Caki2 (cell line): ENCODE results near the gene ARFGAP2. TPM values are rescaled to one million over a fixed set of nuclear protein-coding genes. Genes with fewer than 3 reads are reported as not detected.

Source experiments
- DNase-seq: peaks from one replicate; pipeline ENCODE4 v3.0.0-alpha.2; 2015; ENCODE audit warnings: low read depth
- in situ Hi-C: cut with HindIII; loops from 2 replicates; pipeline ENCODE4 v1.10.0; 2016; ENCODE audit warnings: low sequenced_read_pairs, low pct_unique_long_range_greater_than_20kb, mixed read lengths
- total RNA-seq: library from RNA; depleted of rRNA; stranded (reverse); fragments of >200 nt; shearing (Covaris generic); gene quantifications from 2 replicates; pipeline ENCODE4 v1.2.3, GENCODE V29; 2014; ENCODE audit warnings: low replicate concordance

The ARFGAP2 gene
- total RNA-seq, 1 experiment from 2014 or later: 114 TPM

DNA sequence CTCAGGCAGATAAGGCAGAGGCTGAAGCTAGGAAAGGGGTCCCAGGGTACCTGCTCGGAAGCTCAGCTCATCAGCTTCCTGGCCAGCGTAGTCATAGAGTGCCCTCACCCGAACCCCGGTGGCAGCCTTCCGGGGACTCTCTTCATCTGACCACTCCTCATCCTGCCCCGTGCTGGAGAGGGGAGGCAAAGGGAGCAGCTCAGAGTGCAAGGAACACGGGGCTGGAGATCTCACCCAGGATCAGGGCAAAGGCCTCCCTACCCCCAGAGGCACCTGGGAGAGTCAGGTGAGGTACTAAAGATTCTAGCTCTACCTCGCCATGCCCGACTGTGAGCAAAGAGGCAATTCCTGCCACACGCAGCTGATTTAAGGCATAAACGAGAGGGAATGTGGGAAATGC, 1.6 kb upstream of the ARFGAP2 start:
- DNase-seq: no peak
- in situ Hi-C loops: no loop called here

DNA sequence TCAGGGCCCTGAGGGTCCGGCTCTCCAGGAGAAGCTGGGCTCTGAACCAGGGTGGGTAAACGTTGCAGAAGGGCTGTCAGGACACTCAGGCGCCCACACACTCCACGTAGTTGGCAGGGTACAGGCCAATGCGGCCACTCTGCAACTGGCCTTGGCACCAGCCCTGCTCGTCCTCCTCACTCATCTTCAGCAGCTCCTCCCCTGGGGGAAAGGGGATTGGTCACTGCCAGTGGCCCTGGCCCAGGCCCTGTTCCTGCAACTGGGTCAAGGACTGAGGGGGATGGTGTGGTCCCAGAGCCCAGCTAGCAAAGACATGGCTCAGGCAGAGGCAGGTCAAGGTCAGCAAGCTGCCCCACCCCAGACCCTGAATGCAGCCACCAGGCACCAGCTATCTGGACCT, 1.2 kb upstream of the ARFGAP2 start:
- in situ Hi-C loops: no loop called here
- no peak for DNase-seq

DNA sequence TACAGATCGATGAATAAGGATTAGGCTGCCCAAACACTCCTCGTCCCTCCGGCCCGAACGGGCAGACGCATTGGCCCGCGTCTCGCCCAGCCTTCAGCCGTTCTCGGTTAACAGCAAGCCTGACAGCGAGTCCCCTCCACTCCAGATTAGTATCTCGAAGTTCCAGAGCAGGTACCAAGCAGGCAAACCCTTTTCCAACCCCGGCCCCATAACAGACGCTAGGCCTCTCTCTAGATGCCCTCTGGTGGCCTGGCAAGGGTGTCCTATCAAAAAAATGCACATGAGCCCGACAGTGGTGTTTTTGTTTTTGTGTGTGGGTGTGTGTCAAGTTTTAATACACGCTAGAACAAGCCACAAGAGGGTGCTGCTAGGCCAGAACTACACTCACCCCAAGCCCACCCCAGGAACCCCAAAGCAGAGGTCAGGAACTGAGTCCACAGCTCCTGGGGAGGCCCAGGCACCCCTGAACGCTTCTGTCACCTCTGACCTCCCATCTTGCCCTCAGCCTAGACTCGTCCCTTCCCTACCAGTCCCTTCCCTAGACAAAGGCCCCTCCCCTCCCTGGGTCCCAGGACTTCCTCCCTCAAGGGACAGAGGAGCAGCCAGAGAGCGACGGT, 658 bp upstream of the ARFGAP2 start:
- in situ Hi-C loops: no loop called here
- peak; percentile 74 for DNase-seq

- DNase-seq: no peak
- in situ Hi-C loops: no loop called here
Observed at GRCh38 chr11:47175746-47176327, 842 bp downstream of the ARFGAP2 start.

DNA sequence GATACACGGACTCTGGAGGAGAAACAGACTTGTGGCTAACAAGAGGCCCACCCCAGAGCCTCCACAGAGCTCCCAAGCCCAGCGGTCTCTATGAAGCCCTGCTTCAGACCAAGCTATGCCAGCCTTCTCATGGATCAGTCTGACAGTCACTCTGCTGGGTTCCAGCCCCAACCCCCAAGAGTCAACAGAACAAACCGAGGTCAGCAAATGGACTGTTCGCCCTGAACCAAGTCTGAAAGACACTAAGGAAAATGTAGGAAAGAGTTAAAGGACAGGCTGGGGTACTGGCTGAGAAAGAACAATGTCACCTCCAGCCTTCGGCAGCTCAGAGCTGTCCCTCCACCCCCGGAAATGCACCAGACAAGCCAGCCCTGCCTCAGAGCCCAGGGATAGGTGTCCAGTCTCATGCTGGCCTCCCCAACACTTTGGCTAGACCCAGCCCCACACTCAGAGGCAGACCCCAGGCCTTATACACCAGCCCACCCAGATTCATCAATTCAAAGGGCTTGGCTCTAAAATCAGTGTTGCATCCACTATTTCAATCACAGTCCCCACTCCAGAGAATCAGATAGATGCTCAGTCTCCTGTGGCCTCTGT, 3.8 kb downstream of the ARFGAP2 start:
- DNase-seq: no peak
- in situ Hi-C loops: no loop called here

GRCh38 chr11:47171856-47172255, 4.8 kb downstream of the ARFGAP2 start:
- in situ Hi-C loops: no loop called here
- no peak for DNase-seq

DNA sequence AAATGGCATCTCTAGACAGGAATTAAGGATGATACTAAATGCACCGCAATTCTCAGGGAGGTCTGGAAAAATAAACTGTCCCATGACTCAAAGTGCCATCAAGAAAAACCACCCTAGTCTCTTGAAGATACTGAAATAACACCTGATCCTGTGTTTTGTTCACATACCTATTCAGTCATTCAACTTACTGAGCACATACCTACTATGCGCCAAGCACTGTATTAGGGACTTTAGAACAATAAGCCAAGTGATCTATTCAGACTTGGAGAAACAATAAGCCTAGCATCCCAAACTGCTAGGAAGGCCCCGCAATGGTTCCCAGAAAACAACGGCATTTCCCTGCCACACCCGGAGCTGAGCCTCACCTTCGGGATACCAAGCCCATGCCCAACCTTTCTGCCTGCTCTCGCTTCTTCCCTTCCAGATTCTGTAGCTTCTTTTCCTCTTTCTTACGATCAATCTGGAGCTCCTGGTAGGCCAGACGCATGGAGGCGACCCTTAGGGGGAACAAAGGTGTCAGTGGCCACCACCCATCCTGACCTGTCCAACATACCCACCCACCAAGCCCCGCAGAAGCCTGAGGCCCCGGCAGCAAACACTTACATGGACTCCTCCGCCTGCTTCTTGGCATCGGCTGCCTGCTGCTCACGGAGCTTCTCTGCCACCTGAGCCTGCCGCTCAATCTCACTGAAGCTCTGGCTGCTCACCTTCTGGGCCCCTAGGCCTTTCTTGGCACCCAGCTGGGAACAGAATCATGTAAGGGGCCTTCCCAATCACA, 5.4 kb downstream of the ARFGAP2 start:
- in situ Hi-C loops: no loop called here
- DNase-seq: no peak

DNA sequence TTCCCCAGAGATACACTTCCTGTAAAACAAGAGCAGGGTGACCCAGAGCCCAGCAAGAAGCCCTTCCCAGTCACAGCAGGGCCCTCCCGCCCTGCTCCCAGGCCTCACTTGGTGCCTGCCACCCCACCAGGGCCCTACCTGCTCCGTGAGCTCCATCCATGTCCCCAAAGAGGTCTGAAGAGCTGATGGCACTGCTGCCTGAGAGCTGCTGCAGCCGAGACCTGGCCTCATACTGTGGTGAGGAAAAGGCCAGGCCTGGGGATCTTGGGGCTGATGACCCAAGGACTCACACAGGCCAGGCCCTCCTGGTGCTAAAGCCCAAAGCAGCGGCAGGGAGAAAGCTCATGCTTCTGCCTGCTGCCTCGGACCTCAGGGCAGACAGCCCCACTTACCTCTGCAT, 10.3 kb downstream of the ARFGAP2 start:
- no peak for DNase-seq
- in situ Hi-C loops: no loop called here

GRCh38 chr11:47165253-47165840, 11.3 kb downstream of the ARFGAP2 start:
- no peak for DNase-seq
- in situ Hi-C loops: no loop called here

GRCh38 chr11:47164321-47164720, 12.4 kb downstream of the ARFGAP2 start:
- no peak for DNase-seq
- in situ Hi-C loops: no loop called here

DNA sequence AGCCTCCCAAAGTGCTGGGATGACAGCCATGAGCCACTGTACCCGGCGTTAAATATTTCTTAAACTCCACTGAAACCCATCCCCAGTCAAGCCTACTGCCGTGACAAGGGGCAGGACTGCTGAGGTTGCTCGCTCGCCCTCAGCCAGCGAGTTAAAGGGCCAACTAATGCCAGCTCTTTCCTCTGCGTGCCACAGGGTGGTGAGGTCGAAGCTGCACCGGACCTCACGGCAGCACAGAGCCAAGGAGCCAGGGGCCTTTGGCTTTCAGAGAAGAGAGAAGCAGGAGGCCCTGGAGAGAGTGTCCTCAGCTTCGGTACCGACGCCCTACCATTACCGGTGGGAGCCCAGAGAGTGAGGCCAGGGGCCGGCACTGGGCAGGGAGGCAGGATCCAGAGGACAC, 12.8 kb downstream of the ARFGAP2 start:
- in situ Hi-C loops: no loop called here
- no peak for DNase-seq

DNA sequence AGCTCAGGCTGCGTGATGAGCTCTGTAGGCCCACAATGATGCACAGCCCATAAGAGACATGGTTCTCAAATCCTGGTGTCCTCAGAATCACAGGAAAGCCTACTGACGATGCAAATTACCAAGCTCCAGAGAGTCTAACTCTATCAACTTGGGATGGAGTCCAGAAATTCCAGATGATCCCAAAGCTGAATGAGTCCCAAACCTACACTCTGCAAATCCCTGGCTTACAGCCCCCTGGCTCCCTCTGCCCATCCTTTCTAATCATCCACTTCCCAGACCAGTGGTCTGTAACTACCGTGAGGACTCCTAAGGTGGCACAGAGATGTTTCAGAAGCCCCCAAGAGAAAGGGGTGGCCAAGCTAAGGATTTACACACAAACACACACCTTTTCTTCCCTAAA, 13.5 kb downstream of the ARFGAP2 start:
- in situ Hi-C loops: no loop called here
- DNase-seq: no peak

DNA sequence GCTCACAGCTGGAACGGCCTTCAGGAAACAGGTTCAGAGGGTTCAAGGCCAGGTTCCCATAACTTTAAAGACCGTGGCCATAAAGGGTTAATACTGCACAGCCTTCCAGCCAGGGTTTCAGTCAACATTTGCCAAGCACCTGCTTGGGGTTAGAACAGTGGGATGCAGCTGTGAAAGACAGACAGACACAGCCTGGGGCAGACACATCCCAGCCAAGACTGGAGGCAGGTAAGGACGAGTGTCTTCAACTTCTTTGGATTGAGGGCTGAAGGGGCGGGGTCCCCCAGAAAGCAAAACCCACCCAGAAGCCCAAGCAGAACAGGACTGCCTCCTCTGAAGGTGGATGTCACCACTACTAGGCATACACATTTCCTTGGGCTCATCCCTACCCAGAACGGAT, 14.3 kb downstream of the ARFGAP2 start:
- in situ Hi-C loops: no loop called here
- no peak for DNase-seq

GRCh38 chr11:47161890-47162289, 14.8 kb downstream of the ARFGAP2 start:
- in situ Hi-C loops: no loop called here

DNA sequence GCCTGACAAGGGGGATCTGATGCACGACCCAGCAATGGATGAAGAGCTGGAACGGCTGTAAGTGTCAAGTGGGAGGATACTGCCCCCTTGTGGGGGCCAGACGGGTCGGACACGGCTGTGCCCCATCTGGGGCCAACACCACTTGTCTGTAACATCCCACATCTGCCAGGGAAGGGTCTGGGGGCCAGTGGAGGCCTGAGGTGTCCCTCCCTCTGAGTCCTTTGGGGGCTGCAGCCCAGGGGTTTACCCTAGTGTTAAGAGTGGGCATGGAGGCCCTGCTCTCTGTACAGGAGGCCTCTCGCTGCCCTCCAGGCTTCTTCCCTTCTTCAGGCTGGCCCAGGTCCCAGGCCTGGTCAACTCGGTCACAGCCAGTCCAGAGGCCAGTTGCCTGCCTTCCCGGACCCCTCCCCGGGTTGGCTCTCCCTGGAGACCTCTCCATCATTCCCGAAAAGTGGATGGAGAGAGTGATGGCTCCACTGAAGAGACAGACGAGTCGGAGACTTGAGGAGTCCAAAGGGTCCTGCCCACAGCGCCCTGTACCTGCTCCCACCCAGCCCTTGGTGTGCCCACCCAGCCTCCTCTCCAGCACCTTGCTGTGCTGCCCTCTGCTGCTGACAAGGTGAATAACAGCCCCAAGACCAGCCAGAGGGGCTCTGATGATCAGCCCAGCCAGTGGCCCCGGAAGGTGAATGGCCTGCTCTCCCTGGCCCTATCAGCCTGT, 15.4 kb downstream of the ARFGAP2 start:
- in situ Hi-C loops: no loop called here
- DNase-seq: peak; percentile 46

More at GRCh38 chr11:47161890-47162289, 14.8 kb downstream of the ARFGAP2 start:
- no peak for DNase-seq

- in situ Hi-C loops: no loop called here
- DNase-seq: peak; percentile 31
Observed at GRCh38 chr11:47160753-47161133, 15.9 kb downstream of the ARFGAP2 start.

- in situ Hi-C loops: no loop called here
Observed at GRCh38 chr11:47158242-47158641, 18.4 kb downstream of the ARFGAP2 start.

DNA sequence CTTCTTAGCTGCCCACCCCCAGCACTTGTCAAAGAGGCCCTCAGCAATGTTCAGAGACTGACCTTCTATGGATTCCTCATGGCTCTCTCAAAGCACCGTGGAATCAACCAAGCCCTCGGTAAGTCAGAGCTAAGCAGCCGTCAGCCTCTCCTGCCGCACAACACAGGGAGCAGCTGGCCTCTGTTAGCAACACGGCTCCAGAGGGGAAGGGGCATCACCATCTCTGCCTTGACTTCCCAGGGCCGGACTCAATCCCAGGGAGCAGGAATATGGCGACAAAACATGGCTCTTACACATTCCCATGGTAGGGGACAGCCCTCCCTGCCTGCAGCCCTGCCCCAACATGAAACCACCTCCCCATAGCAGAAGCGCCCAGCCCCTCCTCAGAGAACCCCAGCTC, 18.9 kb downstream of the ARFGAP2 start:
- in situ Hi-C loops: no loop called here
- no peak for DNase-seq

More at GRCh38 chr11:47158242-47158641, 18.4 kb downstream of the ARFGAP2 start:
- no peak for DNase-seq
